ENCODE measurements around the gene LRRC4B. TPM values are rescaled to one million over a fixed set of nuclear protein-coding genes. Genes with fewer than 3 reads are reported as not detected.

Gene LRRC4B
- total and polyA plus RNA-seq, 2 of the 8 experiments (the other 6 are each of a cell fraction or from before 2014, with no cell fraction given) = 13.4 to 21.2 TPM

DNA sequence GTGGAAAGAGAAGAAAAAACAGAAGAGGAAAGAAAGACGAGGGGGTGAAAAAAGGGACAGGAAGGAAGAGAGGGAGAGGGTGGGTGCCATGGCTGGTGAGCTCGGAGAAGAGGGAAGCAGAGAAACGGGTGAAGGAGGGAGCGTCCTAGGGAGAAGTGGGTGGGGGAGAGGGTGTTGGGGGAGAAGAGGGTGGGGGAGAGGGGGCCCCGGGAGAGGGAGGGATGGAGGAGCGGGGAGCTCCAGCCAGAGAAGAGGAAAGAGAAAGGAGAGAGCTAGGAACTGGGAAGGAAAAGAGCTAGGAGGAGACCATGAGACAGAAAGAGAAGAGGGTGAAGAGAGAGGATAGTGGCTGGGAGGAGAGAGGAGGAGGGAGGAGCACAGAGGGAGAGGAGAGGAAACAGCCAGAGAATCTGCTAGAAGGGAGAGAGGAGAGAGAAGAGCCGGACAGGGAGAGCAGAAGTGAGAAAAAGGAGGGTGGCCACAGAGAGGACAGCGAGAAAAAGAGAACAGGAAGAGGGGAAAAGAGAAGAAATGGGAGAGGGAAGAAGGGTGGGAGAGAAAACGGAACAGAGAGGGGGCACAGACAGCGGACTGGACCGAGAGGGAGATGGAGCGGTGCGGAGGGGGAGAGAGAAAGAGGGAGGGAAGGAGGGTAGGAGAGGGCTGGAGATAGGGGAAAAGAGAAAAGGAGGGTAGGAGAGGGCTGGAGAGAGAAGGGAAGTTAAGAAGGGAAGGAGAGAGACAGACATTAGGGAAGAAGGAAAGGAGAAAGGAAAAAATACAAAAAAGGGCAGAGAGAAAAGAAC lies 79.6 kb downstream of the LRRC4B start (continued):
- no peak for TF ChIP-seq CTBP2 (IDR thresholded peaks at IDR 0.05; ENCODE audit: borderline replicate concordance, insufficient read depth, insufficient read length, low read length)
- TF ChIP-seq TAF7 (optimal IDR thresholded peaks at IDR 0.05; ENCODE audit: borderline replicate concordance, low read depth, low read length) = no peak
- TF ChIP-seq MAFK (IDR thresholded peaks at IDR 0.05; ENCODE audit: low read depth, low read length) = no peak
- TF ChIP-seq SRF (IDR thresholded peaks at IDR 0.05; ENCODE audit: low read depth, low read length) = no peak
- no peak for TF ChIP-seq SIX5 (IDR thresholded peaks at IDR 0.05; ENCODE audit: low read depth, low read length)
- TF ChIP-seq EP300 (IDR thresholded peaks at IDR 0.05; ENCODE audit: borderline replicate concordance in 1 of 2, low read depth in 2 of 2, low read length in 2 of 2) = no peak
- no peak for TF ChIP-seq SUZ12 (IDR thresholded peaks at IDR 0.05; ENCODE audit: low read length)
- no peak for TF ChIP-seq HDAC6 (IDR thresholded peaks at IDR 0.05; ENCODE audit: low read depth, low read length)
